Activated CD4-positive, alpha-beta memory T cell treated with anti-CD3 and anti-CD28 coated beads for 36 hours (primary cell): ENCODE results near the gene NAGPA. TPM values are rescaled to one million over a fixed set of nuclear protein-coding genes. Genes with fewer than 3 reads are reported as not detected.

ENCODE experiments used
- CTCF ChIA-PET: fragments of 350-600 bp; sonication (Branson Sonifier 250); formaldehyde crosslinking; loops from one replicate; lab custom pipeline; 2021; ENCODE audit warnings: antibody characterized with exemption, inconsistent platforms; lab: Charles Lee
- POLR2A ChIA-PET: fragments of 350-600 bp; sonication (Branson Sonifier 250); formaldehyde crosslinking; loops from one replicate; lab custom pipeline; 2021; ENCODE audit warnings: antibody characterized with exemption; lab: Charles Lee
- DNase-seq: peaks from one replicate; pipeline ENCODE4 v3.0.0-alpha.2; 2020
- H3K27ac Mint-ChIP-seq: one replicate; pipeline ENCODE4 v1.8.0; 2021; ENCODE audit warnings: mixed read lengths
- H3K27me3 Mint-ChIP-seq: one replicate; pipeline ENCODE4 v1.8.0; 2021; ENCODE audit warnings: mixed read lengths
- H3K36me3 Mint-ChIP-seq: one replicate; pipeline ENCODE4 v1.8.0; 2021; ENCODE audit warnings: mixed read lengths
- H3K4me1 Mint-ChIP-seq: one replicate; pipeline ENCODE4 v1.8.0; 2021; ENCODE audit warnings: low read depth, mixed read lengths
- H3K4me3 Mint-ChIP-seq: one replicate; pipeline ENCODE4 v1.8.0; 2021; ENCODE audit warnings: mild to moderate bottlenecking, mixed read lengths
- H3K9me3 Mint-ChIP-seq: one replicate; pipeline ENCODE4 v1.8.0; 2021; ENCODE audit warnings: mixed read lengths
- intact Hi-C: fragments of 100-400 bp; cut with micrococcal nuclease; formaldehyde crosslinking; loops from one replicate; pipeline ENCODE4 v1.15.1; 2023
- total RNA-seq, 2 experiments: library from RNA; stranded (reverse); gene quantifications; one replicate each; pipeline ENCODE4 v1.2.3, GENCODE V29; 2021

Gene NAGPA
- total RNA-seq, 2 experiments from 2014 or later = 7.6 to 7.8 TPM

DNA sequence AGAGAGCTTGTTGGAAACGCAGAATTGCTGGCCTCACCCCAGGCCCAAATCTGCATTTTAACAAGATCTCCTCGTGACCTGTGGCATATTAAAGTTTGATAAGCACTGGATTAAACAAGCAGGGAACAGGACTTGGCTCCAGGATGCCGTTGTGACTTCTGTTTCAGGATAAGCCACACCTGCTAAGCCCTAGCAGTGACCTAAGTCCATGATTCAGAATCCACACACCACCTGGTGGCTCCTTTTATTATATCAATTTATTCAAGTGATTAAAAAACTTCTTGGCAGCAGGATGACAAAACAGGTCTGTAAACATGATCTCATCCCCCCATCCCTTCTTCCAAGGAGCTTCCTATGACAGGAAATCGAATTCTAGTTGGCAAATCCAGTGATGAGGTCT lies 9.1 kb downstream of the NAGPA start:
- POLR2A ChIA-PET = no interaction called here
- CTCF ChIA-PET = interaction anchor here (1.0 kb wide), 1 partner anchor 10 kb away, joined by 3 read pairs; no protein-coding TSS in a partner anchor

DNA sequence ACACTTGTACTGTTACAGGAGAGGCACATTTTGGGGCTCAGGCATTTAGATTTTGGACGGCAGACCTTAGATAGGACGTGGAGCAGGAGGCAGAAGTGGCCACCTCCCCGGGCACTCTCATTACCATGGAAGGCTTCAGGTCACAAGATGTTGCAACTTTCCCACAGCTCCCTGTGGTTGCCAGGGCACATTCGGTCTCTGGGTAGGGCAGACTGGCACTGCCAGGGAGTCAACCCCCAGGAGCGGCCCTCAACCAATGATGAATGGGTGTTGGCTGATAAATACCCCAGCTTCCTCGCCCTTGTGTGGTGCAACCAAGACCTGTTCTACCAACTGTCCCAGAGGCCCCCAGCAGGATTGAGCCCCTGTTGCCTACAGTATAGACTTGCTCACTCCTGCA lies 11.2 kb downstream of the NAGPA start:
- Mint-ChIP-seq H3K9me3 (no peaks in the 10 kb centered on the region), H3K4me1 (no peaks in the 10 kb centered on the region), H3K27ac (no peak overlapping the region), H3K27me3 (no peaks in the 10 kb centered on the region), H3K36me3 (no peaks in the 10 kb centered on the region), H3K4me3 (no peak overlapping the region)
- intact Hi-C loops = no loop called here
- no peak for DNase-seq
- ChIA-PET POLR2A (no interaction called here), CTCF (no interaction called here)

More for the DNA sequence above, 9.1 kb downstream of the NAGPA start:
- intact Hi-C loops = no loop called here
- Mint-ChIP-seq H3K27ac (no peak overlapping the region), H3K4me1 (no peaks in the 10 kb centered on the region), H3K36me3 (no peaks in the 10 kb centered on the region), H3K9me3 (no peaks in the 10 kb centered on the region), H3K4me3 (no peak overlapping the region), H3K27me3 (no peaks in the 10 kb centered on the region)
- DNase-seq = no peak

GRCh38 chr16:5020551-5020950 lies 13.2 kb downstream of the NAGPA start:
- Mint-ChIP-seq H3K27me3 (no peaks in the 10 kb centered on the region), H3K4me1 (no peaks in the 10 kb centered on the region), H3K4me3 (no peak overlapping the region), H3K9me3 (no peaks in the 10 kb centered on the region), H3K36me3 (no peaks in the 10 kb centered on the region), H3K27ac (no peak overlapping the region)
- DNase-seq = no peak
- POLR2A ChIA-PET = no interaction called here
- intact Hi-C loops = no loop called here
- CTCF ChIA-PET = interaction anchor here (0.6 kb wide), 1 partner anchor 304 kb away, joined by 3 read pairs; no protein-coding TSS in a partner anchor

GRCh38 chr16:5019775-5020174 lies 14.0 kb downstream of the NAGPA start:
- no peaks in the 10 kb centered on the region for H3K27me3 Mint-ChIP-seq
- intact Hi-C loops = no loop called here
- H3K4me1 Mint-ChIP-seq = no peaks in the 10 kb centered on the region
- ChIA-PET CTCF (no interaction called here), POLR2A (no interaction called here)
- no peak for DNase-seq
- no peaks in the 10 kb centered on the region for H3K36me3 Mint-ChIP-seq
- H3K9me3 Mint-ChIP-seq = no peaks in the 10 kb centered on the region
- H3K27ac Mint-ChIP-seq = no peak overlapping the region
- no peak overlapping the region for H3K4me3 Mint-ChIP-seq

DNA sequence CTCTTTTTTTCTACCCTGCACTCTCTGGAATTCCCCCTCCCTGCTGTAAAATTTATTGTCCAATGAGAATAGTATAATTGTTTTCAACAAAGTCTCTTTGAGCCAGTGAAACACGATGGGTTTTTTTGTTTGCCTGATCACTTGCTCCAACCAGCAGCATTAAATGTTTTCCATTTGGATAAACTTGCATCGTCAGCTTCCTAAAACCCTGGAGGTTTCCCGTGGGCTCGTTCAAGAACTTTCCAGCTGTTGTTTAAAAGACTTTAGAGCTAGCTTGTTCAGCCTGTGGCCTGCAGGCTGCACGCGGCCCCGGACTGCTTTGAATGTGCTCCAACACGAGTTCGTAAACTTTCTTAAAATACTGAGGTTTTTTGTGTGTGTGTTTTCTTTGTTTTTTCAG lies 14.9 kb downstream of the NAGPA start:
- Mint-ChIP-seq H3K27ac (no peak overlapping the region), H3K9me3 (no peaks in the 10 kb centered on the region), H3K27me3 (no peaks in the 10 kb centered on the region), H3K36me3 (no peaks in the 10 kb centered on the region), H3K4me1 (no peaks in the 10 kb centered on the region), H3K4me3 (no peak overlapping the region)
- no peak for DNase-seq
- CTCF ChIA-PET = no interaction called here
- POLR2A ChIA-PET = no interaction called here
- intact Hi-C loops = no loop called here

DNA sequence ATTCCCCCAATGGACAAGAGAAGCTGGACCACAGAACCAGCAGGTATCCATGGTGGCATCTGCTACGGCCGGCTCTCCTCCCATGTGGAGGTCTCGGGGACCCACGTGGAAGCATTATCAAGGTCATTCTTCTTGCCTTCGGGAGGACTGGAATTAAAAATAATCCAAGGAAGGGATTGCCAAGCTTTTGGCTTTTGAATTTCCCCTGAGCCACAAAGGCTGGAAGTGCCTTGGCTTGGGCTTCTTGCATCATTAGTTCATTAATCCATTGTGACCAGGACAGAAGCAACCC lies 16.1 kb downstream of the NAGPA start:
- Mint-ChIP-seq H3K9me3 (no peaks in the 10 kb centered on the region), H3K4me1 (no peaks in the 10 kb centered on the region), H3K4me3 (no peak overlapping the region), H3K27ac (no peak overlapping the region), H3K27me3 (no peaks in the 10 kb centered on the region), H3K36me3 (no peaks in the 10 kb centered on the region)
- POLR2A ChIA-PET = no interaction called here
- no peak for DNase-seq
- intact Hi-C loops = no loop called here
- CTCF ChIA-PET = interaction anchor here (0.6 kb wide), 1 partner anchor 169 kb away, joined by 3 read pairs; no protein-coding TSS in a partner anchor

DNA sequence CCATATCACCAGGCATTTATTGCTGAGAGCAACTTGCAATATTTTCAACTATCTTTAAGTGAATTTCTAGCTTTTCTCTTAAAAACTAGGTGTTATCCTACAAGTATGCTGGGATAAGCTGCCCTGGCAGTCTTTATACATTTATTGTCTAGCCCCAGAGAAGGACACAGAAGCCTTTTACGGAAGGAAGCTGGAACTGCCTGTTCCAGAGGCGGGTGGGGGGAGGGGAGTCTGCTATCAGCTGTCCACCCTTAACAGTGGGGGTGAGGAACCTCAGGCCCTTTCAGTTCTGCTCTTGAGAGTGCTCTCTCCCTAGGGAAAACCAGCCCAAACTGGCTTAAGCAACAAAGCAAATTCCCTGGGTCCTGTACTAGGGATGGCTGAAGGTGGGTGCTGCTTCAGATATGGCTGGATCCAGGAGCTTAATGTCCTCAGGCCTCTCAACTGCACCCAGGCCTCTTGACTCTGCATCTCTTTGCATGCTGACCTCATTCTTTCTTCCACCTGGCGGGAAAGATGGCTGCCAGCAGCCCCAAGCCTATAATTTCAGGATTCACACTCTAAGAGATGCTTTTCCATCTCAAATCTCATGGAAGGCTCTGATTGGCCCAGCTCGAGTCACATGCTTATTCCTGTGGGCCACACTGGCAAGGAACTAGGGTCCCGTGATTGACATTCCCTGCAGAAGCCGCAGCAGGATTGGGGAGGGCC lies 16.6 kb downstream of the NAGPA start:
- no peak for DNase-seq
- H3K27ac Mint-ChIP-seq = no peak overlapping the region
- intact Hi-C loops = no loop called here
- no peaks in the 10 kb centered on the region for H3K36me3 Mint-ChIP-seq
- H3K9me3 Mint-ChIP-seq = no peaks in the 10 kb centered on the region
- ChIA-PET POLR2A (no interaction called here), CTCF (no interaction called here)
- no peaks in the 10 kb centered on the region for H3K27me3 Mint-ChIP-seq
- no peaks in the 10 kb centered on the region for H3K4me1 Mint-ChIP-seq
- H3K4me3 Mint-ChIP-seq = no peak overlapping the region

DNA sequence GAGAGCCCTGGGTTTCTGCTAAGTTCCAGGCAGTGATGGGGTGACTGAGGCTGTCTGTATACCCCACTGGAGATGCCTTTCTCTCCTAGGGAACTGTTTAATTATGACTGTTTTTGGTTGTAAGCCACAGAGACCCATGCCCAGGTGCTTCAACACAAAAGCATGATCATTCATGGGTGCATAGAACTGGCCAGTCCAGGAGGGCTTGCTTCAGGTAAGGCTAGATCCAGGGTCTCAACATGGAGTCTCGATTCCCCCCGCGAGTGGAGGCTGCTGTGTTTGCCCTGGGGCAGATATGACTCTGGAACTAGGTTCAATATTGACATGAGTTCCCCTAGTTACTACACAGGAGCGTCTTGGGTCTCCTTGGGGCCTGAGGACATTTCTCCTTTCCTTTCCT lies 17.8 kb downstream of the NAGPA start:
- intact Hi-C loops = no loop called here
- Mint-ChIP-seq H3K36me3 (no peaks in the 10 kb centered on the region), H3K27ac (no peak overlapping the region), H3K4me1 (no peaks in the 10 kb centered on the region), H3K9me3 (no peaks in the 10 kb centered on the region), H3K4me3 (no peak overlapping the region), H3K27me3 (peaks cover 2% of the 10 kb centered on the region)
- ChIA-PET POLR2A (no interaction called here), CTCF (no interaction called here)
- no peak for DNase-seq

- H3K4me1 Mint-ChIP-seq = no peaks in the 10 kb centered on the region
- no peak overlapping the region for H3K27ac Mint-ChIP-seq
- DNase-seq = no peak
- intact Hi-C loops = no loop called here
- ChIA-PET CTCF (no interaction called here), POLR2A (no interaction called here)
- no peaks in the 10 kb centered on the region for H3K36me3 Mint-ChIP-seq
- no peaks in the 10 kb centered on the region for H3K9me3 Mint-ChIP-seq
- H3K4me3 Mint-ChIP-seq = no peak overlapping the region
- H3K27me3 Mint-ChIP-seq = peaks cover 2% of the 10 kb centered on the region
These were observed 18.4 kb downstream of the NAGPA start for GRCh38 chr16:5015351-5015750.

GRCh38 chr16:5012887-5013286 lies 20.8 kb downstream of the NAGPA start:
- Mint-ChIP-seq H3K36me3 (no peaks in the 10 kb centered on the region), H3K27ac (no peak overlapping the region), H3K27me3 (peaks cover 6% of the 10 kb centered on the region), H3K4me1 (no peaks in the 10 kb centered on the region), H3K9me3 (no peaks in the 10 kb centered on the region), H3K4me3 (no peak overlapping the region)
- DNase-seq = no peak
- POLR2A ChIA-PET = no interaction called here
- CTCF ChIA-PET = no interaction called here
- intact Hi-C loops = no loop called here

DNA sequence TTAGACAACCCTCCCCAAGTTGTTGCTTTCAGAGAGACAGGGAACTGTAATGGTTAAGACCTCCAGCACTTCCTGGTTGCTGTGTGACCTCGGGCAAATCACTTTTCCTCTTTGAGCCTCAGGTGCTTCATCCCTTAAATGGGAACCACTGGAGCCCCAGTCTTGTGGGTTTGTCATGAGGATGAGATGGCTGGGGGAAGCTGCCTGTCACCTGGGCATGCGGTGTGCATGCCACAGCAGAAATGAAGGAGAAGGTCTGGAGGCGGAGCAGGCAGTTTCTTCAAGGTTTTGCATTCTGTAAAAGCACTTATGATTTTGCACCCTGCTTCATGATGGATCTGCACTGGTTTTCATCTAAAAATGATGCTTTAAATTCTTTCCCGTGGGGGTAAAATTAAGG lies 22.1 kb downstream of the NAGPA start:
- Mint-ChIP-seq H3K27me3 (peaks cover 6% of the 10 kb centered on the region), H3K27ac (no peak overlapping the region), H3K9me3 (no peaks in the 10 kb centered on the region), H3K4me3 (no peak overlapping the region), H3K4me1 (no peaks in the 10 kb centered on the region), H3K36me3 (no peaks in the 10 kb centered on the region)
- intact Hi-C loops = no loop called here
- ChIA-PET POLR2A (no interaction called here), CTCF (no interaction called here)
- no peak for DNase-seq

- Mint-ChIP-seq H3K9me3 (no peaks in the 10 kb centered on the region), H3K27me3 (peaks cover 6% of the 10 kb centered on the region), H3K27ac (no peak overlapping the region), H3K4me1 (no peaks in the 10 kb centered on the region), H3K36me3 (no peaks in the 10 kb centered on the region), H3K4me3 (no peak overlapping the region)
- intact Hi-C loops = no loop called here
- CTCF ChIA-PET = no interaction called here
- DNase-seq = no peak
- POLR2A ChIA-PET = no interaction called here
These were observed 23.0 kb downstream of the NAGPA start for GRCh38 chr16:5010576-5011329.

- Mint-ChIP-seq H3K27ac (no peak overlapping the region), H3K36me3 (no peaks in the 10 kb centered on the region), H3K4me1 (no peaks in the 10 kb centered on the region), H3K27me3 (peaks cover 11% of the 10 kb centered on the region), H3K4me3 (no peak overlapping the region), H3K9me3 (no peaks in the 10 kb centered on the region)
- intact Hi-C loops = no loop called here
- no peak for DNase-seq
- ChIA-PET CTCF (no interaction called here), POLR2A (no interaction called here)
These were observed 25.4 kb downstream of the NAGPA start for GRCh38 chr16:5008311-5008731.
